Stomach (tissue), 4 donors: Measurements from ENCODE around the gene POLR3GL.
"Not testable (repeated sequence)": the region's sequence is repeated elsewhere in the genome, so short reads cannot be mapped to it uniquely, and the experiment has no call there.

Experiments
- CTCF ChIP-seq, 7 experiments: fragments of 450-650 bp in 4 of 7; fragments of 200-600 bp in 3 of 7; sonication (generic) in 3 of 7; IDR thresholded peaks; one replicate each; pipeline ENCODE4 v1.5.1; 2016 to 2019; ENCODE audit warnings: antibody characterized with exemption in 7 of 7, control low read depth in 2 of 7, mild to moderate bottlenecking in 1 of 7
- EP300 ChIP-seq: sonication (generic); formaldehyde crosslinking; IDR thresholded peaks from one replicate; pipeline ENCODE4 v1.6.1; 2017; ENCODE audit warnings: antibody characterized with exemption
- POLR2A ChIP-seq, 4 donors: fragments of 450-650 bp; IDR thresholded peaks; one replicate each; pipeline ENCODE4 v1.6.1; 2016; ENCODE audit warnings: antibody characterized with exemption in 4 of 4, control low read depth in 2 of 4, mild to moderate bottlenecking in 1 of 4, moderate library complexity in 1 of 4
- POLR2AphosphoS5 ChIP-seq, 3 donors: sonication (generic); formaldehyde crosslinking; IDR thresholded peaks; one replicate each; pipeline ENCODE4 v1.6.1; 2016; ENCODE audit warnings: antibody characterized with exemption in 3 of 3

GRCh38 chr1:146025787-146026495, 61.5 kb downstream of the POLR3GL start:
- not testable (repeated sequence) for TF ChIP-seq CTCF (IDR thresholded peaks at IDR 0.05); POLR2AphosphoS5 (IDR thresholded peaks at IDR 0.05); EP300; POLR2A (IDR thresholded peaks at IDR 0.05)
